Neural cell (in vitro differentiated cells): ENCODE results near the gene RASL12. TPM values are rescaled to one million over a fixed set of nuclear protein-coding genes. Genes with fewer than 3 reads are reported as not detected.

Experiments
- H2AFZ ChIP-seq: fragments of 200-600, 300-800 bp; sonication (generic), shearing (Covaris generic); 2 replicates; pipeline ENCODE4 v1.6.0; 2014; ENCODE audit warnings: low read depth, mild to moderate bottlenecking, antibody characterized with exemption, low read length, moderate library complexity
- H3F3A ChIP-seq: fragments of 200-600 bp; shearing (Covaris generic); 2 replicates; pipeline ENCODE4 v1.6.1; 2016; ENCODE audit warnings: mild to moderate bottlenecking, moderate library complexity, mixed read lengths, antibody characterized with exemption, low read length; ENCODE audit not compliant: insufficient read depth, poor library complexity, severe bottlenecking
- H3K27ac ChIP-seq: fragments of 200-600, 300-800 bp; sonication (generic), shearing (Covaris generic); 2 replicates; pipeline ENCODE4 v1.5.1; 2014; ENCODE audit warnings: mild to moderate bottlenecking, low read length, moderate library complexity
- H3K27me3 ChIP-seq: fragments of 300-800, 200-600 bp; sonication (generic), shearing (Covaris generic); 2 replicates; pipeline ENCODE4 v1.6.0; 2014; ENCODE audit warnings: mild to moderate bottlenecking, low read depth, low read length, moderate library complexity; ENCODE audit not compliant: insufficient read depth
- H3K36me3 ChIP-seq: fragments of 300-800, 200-600 bp; sonication (generic), shearing (Covaris generic); 2 replicates; pipeline ENCODE4 v1.5.1; 2014; ENCODE audit warnings: mild to moderate bottlenecking, antibody characterized with exemption, low read length, moderate library complexity; ENCODE audit not compliant: insufficient read depth
- H3K4me2 ChIP-seq: fragments of 300-800, 200-600 bp; sonication (generic), shearing (Covaris generic); 2 replicates; pipeline ENCODE4 v1.6.0; 2014; ENCODE audit warnings: mild to moderate bottlenecking, low read length
- H3K4me3 ChIP-seq: fragments of 300-800, 200-600 bp; sonication (generic), shearing (Covaris generic); 2 replicates; pipeline ENCODE4 v1.5.1; 2014; ENCODE audit warnings: mild to moderate bottlenecking, low read length, moderate library complexity
- H3K79me2 ChIP-seq: fragments of 200-600 bp; shearing (Covaris generic); replicated peaks from 2 replicates; pipeline ENCODE4 v1.6.0; 2014; ENCODE audit warnings: mild to moderate bottlenecking, low read length, moderate library complexity; ENCODE audit not compliant: insufficient read depth
- H3K9ac ChIP-seq: fragments of 300-800, 200-600 bp; sonication (generic), shearing (Covaris generic); 2 replicates; pipeline ENCODE4 v1.6.1; 2016; ENCODE audit warnings: mild to moderate bottlenecking, low read length, mixed read lengths
- H3K9me2 ChIP-seq: fragments of 200-600 bp; shearing (Covaris generic); 2 replicates; pipeline ENCODE4 v1.6.1; 2016; ENCODE audit warnings: mild to moderate bottlenecking, low read length, mixed read lengths; ENCODE audit not compliant: insufficient read depth
- H3K9me3 ChIP-seq: fragments of 200-600, 300-800 bp; sonication (generic), shearing (Covaris generic); 2 replicates; pipeline ENCODE4 v1.6.1; 2016; ENCODE audit warnings: mild to moderate bottlenecking, mixed run types, low read length, moderate library complexity, mixed read lengths
- H4K20me1 ChIP-seq: fragments of 200-600 bp; shearing (Covaris generic); 2 replicates; pipeline ENCODE4 v1.6.1; 2016; ENCODE audit warnings: mild to moderate bottlenecking, mixed run types; ENCODE audit not compliant: insufficient read depth
- EP300 ChIP-seq: fragments of 450-650 bp; conservative IDR thresholded peaks from 2 replicates; pipeline ENCODE4 v1.6.1; 2014; ENCODE audit warnings: antibody characterized with exemption, mild to moderate bottlenecking, moderate library complexity; ENCODE audit not compliant: poor library complexity, severe bottlenecking
- EZH2 ChIP-seq: fragments of 200-600, 300-800 bp; shearing (Covaris generic), sonication (generic); IDR thresholded peaks from 2 replicates; pipeline ENCODE4 v1.6.1; 2014; ENCODE audit warnings: antibody characterized with exemption, low read length, borderline replicate concordance, mild to moderate bottlenecking; ENCODE audit not compliant: insufficient read depth, poor library complexity, severe bottlenecking
- MXI1 ChIP-seq: fragments of 450-650 bp; conservative IDR thresholded peaks from 2 replicates; pipeline ENCODE4 v1.6.1; 2014; ENCODE audit warnings: antibody characterized with exemption, mild to moderate bottlenecking; ENCODE audit not compliant: poor library complexity, severe bottlenecking
- POLR2AphosphoS5 ChIP-seq: IDR thresholded peaks from 2 replicates; pipeline ENCODE4 v1.6.1; 2012
- RAD21 ChIP-seq: fragments of 450-650 bp; conservative IDR thresholded peaks from 2 replicates; pipeline ENCODE4 v1.6.1; 2014; ENCODE audit warnings: antibody characterized with exemption, mild to moderate bottlenecking, moderate library complexity
- SMC3 ChIP-seq: fragments of 450-650 bp; conservative IDR thresholded peaks from 2 replicates; pipeline ENCODE4 v1.6.1; 2014; ENCODE audit warnings: antibody characterized with exemption, mild to moderate bottlenecking, moderate library complexity; ENCODE audit not compliant: poor library complexity
- TAF1 ChIP-seq: IDR thresholded peaks from 2 replicates; pipeline ENCODE4 v1.6.1; 2012; ENCODE audit warnings: low read depth
- polyA plus RNA-seq: library from polyadenylated mRNA; depleted of rRNA; stranded (reverse); fragments of >200 nt; gene quantifications from 2 replicates; pipeline ENCODE4 v1.2.3, GENCODE V29; 2014
- TF ChIP-seq, protein P1 (sequence below): fragments of 450-650 bp; IDR thresholded peaks from 2 replicates; pipeline ENCODE4 v1.5.1; 2014; ENCODE audit warnings: antibody characterized with exemption, mild to moderate bottlenecking, moderate library complexity; ENCODE audit not compliant: poor library complexity, severe bottlenecking
- TF ChIP-seq, protein P2 (sequence below): IDR thresholded peaks from 2 replicates; pipeline ENCODE4 v1.6.1; 2012; ENCODE audit warnings: borderline replicate concordance

Gene RASL12
- polyA plus RNA-seq, 1 donor from 2014 or later = not detected

DNA sequence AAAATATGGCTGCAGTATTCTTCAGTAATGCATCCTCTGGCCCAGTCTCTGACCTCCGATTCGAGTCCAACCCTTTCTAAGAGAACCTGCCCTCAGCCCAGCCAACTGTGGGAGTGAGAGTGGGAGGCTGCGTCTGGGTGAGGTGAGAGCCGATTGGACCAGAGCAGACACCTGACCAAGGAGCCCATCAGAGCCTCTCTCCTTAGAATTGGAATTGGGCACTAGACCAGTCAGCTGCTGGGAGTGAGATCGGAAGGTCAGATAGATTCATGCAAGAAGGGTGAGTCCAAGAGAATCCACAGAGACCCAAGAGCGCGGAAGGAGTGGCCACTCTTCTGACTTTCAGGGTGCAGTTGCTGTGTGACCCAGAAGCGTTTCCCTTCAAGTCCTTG is 10.2 kb downstream of the RASL12 start:
- Histone ChIP-seq H3K9ac (no peak overlapping the region), H4K20me1 (no peaks in the 10 kb centered on the region), H3K9me3 (no peaks in the 10 kb centered on the region), H3K27me3 (no peaks in the 10 kb centered on the region), H3K36me3 (no peaks in the 10 kb centered on the region), H3K4me3 (no peak overlapping the region), H2AFZ (no peak overlapping the region), H3K27ac (no peak overlapping the region), H3F3A (no peaks in the 10 kb centered on the region), H3K4me2 (no peak overlapping the region), H3K9me2 (no peaks in the 10 kb centered on the region), H3K79me2 (no peaks in the 10 kb centered on the region)
- TF ChIP-seq TAF1 = no peak
- no peak for TF ChIP-seq EZH2
- TF ChIP-seq RAD21 = no peak
- no peak for TF ChIP-seq SMC3
- no peak for TF ChIP-seq EP300
- TF ChIP-seq, protein P1, sequence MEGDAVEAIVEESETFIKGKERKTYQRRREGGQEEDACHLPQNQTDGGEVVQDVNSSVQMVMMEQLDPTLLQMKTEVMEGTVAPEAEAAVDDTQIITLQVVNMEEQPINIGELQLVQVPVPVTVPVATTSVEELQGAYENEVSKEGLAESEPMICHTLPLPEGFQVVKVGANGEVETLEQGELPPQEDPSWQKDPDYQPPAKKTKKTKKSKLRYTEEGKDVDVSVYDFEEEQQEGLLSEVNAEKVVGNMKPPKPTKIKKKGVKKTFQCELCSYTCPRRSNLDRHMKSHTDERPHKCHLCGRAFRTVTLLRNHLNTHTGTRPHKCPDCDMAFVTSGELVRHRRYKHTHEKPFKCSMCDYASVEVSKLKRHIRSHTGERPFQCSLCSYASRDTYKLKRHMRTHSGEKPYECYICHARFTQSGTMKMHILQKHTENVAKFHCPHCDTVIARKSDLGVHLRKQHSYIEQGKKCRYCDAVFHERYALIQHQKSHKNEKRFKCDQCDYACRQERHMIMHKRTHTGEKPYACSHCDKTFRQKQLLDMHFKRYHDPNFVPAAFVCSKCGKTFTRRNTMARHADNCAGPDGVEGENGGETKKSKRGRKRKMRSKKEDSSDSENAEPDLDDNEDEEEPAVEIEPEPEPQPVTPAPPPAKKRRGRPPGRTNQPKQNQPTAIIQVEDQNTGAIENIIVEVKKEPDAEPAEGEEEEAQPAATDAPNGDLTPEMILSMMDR = no peak
- no peak for TF ChIP-seq POLR2AphosphoS5
- TF ChIP-seq MXI1 = no peak
- TF ChIP-seq, protein P2, sequence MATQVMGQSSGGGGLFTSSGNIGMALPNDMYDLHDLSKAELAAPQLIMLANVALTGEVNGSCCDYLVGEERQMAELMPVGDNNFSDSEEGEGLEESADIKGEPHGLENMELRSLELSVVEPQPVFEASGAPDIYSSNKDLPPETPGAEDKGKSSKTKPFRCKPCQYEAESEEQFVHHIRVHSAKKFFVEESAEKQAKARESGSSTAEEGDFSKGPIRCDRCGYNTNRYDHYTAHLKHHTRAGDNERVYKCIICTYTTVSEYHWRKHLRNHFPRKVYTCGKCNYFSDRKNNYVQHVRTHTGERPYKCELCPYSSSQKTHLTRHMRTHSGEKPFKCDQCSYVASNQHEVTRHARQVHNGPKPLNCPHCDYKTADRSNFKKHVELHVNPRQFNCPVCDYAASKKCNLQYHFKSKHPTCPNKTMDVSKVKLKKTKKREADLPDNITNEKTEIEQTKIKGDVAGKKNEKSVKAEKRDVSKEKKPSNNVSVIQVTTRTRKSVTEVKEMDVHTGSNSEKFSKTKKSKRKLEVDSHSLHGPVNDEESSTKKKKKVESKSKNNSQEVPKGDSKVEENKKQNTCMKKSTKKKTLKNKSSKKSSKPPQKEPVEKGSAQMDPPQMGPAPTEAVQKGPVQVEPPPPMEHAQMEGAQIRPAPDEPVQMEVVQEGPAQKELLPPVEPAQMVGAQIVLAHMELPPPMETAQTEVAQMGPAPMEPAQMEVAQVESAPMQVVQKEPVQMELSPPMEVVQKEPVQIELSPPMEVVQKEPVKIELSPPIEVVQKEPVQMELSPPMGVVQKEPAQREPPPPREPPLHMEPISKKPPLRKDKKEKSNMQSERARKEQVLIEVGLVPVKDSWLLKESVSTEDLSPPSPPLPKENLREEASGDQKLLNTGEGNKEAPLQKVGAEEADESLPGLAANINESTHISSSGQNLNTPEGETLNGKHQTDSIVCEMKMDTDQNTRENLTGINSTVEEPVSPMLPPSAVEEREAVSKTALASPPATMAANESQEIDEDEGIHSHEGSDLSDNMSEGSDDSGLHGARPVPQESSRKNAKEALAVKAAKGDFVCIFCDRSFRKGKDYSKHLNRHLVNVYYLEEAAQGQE = no peak

DNA sequence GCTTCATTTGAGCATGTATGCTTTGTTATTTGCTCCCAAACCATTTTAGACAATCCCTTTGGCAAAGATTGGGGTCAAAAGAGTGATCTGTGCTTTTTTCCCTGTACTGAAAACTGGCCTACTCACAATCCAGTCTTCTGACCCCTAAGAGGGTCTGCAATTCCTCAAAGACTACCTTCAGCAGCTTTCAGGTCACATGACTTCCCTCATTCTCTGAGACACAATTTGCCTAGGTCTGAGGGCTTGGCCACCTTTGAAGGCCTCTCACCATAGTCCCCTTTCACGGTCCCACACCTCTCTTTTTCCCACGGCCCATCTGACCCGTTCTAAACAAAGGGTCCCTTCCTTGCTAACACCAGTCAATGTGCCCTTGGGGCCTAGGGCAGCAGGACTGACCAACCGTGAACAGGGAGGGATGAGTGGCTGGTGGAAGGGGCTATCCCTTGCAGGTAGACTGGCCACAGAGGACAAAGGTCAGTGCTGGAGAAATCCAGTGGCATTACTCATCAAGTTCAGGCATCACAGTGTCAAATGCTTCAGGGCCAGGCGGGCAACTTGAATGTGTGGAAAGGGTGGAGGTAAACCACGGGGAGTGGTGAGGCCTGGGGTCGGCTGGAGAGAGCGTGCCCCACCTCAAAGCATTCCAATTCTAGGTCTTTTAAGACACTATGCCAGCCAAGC is 10.8 kb downstream of the RASL12 start:
- no peaks in the 10 kb centered on the region for H3K27me3 ChIP-seq
- H3K27ac ChIP-seq = no peak overlapping the region

More for the DNA sequence above, 10.8 kb downstream of the RASL12 start:
- Histone ChIP-seq H3K36me3 (no peaks in the 10 kb centered on the region), H4K20me1 (no peaks in the 10 kb centered on the region), H3K4me3 (no peak overlapping the region), H3K4me2 (no peak overlapping the region), H2AFZ (no peak overlapping the region), H3K9me3 (no peaks in the 10 kb centered on the region), H3F3A (no peaks in the 10 kb centered on the region), H3K79me2 (no peaks in the 10 kb centered on the region), H3K9ac (no peak overlapping the region), H3K9me2 (no peaks in the 10 kb centered on the region)
- TF ChIP-seq EP300 (no peak), EZH2 (no peak), SMC3 (no peak), POLR2AphosphoS5 (no peak), TAF1 (no peak), MXI1 (no peak), RAD21 (no peak)
- TF ChIP-seq, protein P2 = no peak
- TF ChIP-seq, protein P1 = no peak
